Spinal cord (tissue), 10 donors: ENCODE data around the gene PKHD1. TPM values are rescaled to one million over a fixed set of nuclear protein-coding genes. Genes with fewer than 3 reads are reported as not detected.

Experiments used
- DNase-seq, 6 donors: peaks; one replicate each; pipeline versions ENCODE4 v3.0.0 to v3.0.0-alpha.2; 2013 to 2015; ENCODE audit warnings: low spot score in 6 of 6, low read depth in 4 of 6
- H3K27ac ChIP-seq: one replicate; pipeline ENCODE4 v1.5.1; 2013; ENCODE audit warnings: low read depth, low read length, control low read depth
- H3K27me3 ChIP-seq: one replicate; pipeline ENCODE4 v1.6.1; 2013; ENCODE audit warnings: low read length; ENCODE audit not compliant: control insufficient read depth, insufficient read depth
- H3K36me3 ChIP-seq: one replicate; pipeline ENCODE4 v1.6.1; 2013; ENCODE audit warnings: low read length; ENCODE audit not compliant: control insufficient read depth, insufficient read depth
- H3K4me1 ChIP-seq: one replicate; pipeline ENCODE4 v1.6.1; 2013; ENCODE audit warnings: low read length; ENCODE audit not compliant: control insufficient read depth, insufficient read depth
- H3K4me3 ChIP-seq: one replicate; pipeline ENCODE4 v1.5.1; 2013; ENCODE audit warnings: low read depth, low read length, control low read depth
- H3K9me3 ChIP-seq: one replicate; pipeline ENCODE4 v1.6.1; 2013; ENCODE audit warnings: low read length; ENCODE audit not compliant: control insufficient read depth, insufficient read depth
- WGBS: methylation state at CpG from one replicate; pipeline ENCODE4 v1.1.5; 2013; ENCODE audit warnings: missing lambda C conversion rate; ENCODE audit not compliant: insufficient coverage; 5-methylcytosine and 5-hydroxymethylcytosine counted together
- polyA plus RNA-seq, 2 donors: library from polyadenylated mRNA; unstranded; fragments of 120-200 nt; gene quantifications; one replicate each; pipeline ENCODE4 v1.2.1, GENCODE V29; 2013; ENCODE audit not compliant: insufficient read length in 2 of 2
- small RNA-seq: library from RNA; depleted of rRNA; stranded (forward); fragments of <200 nt; gene quantifications from one replicate; pipeline ENCODE3, GENCODE V24; 2014; ENCODE audit warnings: low replicate concordance
- total RNA-seq, 2 donors: library from RNA; depleted of rRNA in 1 of 2; stranded (reverse); fragments of 120-200 nt in 1 of 2; fragments of >200 nt in 1 of 2; gene quantifications; one replicate each; pipeline versions ENCODE4 v1.2.3 to v1.2.4, GENCODE V29; 2013 to 2014
- donor health status: healthy.

The PKHD1 gene
- total and polyA plus RNA-seq, 4 donors: 0.10 to 0.20 (median 0.13) TPM

DNA sequence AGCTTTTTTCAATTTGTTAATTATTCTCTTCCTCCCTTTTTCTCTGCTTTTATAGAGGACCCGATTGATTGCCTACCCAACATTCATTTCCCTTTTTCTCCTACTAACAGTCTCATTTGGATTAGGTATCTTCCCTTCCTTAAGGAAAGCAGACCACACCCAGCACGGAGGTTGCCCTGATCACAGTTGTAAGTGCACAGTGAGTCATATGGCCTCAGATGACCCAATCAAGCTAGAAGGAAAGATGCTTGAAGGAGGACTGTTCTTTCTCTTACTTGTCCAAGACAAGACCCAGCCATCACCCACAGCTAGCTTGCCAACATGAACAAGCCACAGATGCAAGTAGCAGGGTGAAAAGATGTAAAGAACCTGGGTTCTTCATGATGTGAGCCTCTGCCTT is 518.6 kb downstream of the PKHD1 start:
- no peak for DNase-seq
- Histone ChIP-seq H3K4me1 (no peaks in the 10 kb centered on the region), H3K36me3 (no peaks in the 10 kb centered on the region), H3K27me3 (no peaks in the 10 kb centered on the region), H3K27ac (no peak overlapping the region), H3K9me3 (no peaks in the 10 kb centered on the region), H3K4me3 (no peak overlapping the region)
- WGBS: 67% methylated on average over 1 of the region's 2 CpGs

DNA sequence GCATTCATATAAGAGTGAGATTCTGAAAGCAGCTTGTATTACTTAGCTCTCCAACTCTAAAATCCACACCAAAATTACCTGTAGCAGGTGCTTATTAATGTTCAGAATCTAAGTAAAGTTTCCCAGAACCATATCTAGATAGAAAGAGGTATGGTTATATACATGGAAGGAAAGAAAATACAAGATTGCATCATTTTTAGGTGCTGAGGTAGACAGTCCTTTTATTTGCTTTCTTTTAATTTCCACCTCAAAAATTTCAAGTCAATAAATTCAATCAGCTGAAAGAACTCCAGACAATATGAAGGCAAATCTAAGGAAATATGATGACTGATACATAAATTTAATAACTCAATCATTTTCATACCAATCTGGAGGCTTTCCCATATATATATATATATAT is 521.9 kb downstream of the PKHD1 start:
- no peak for DNase-seq
- Histone ChIP-seq H3K9me3 (no peaks in the 10 kb centered on the region), H3K4me3 (no peak overlapping the region), H3K4me1 (no peaks in the 10 kb centered on the region), H3K36me3 (no peaks in the 10 kb centered on the region), H3K27ac (no peak overlapping the region), H3K27me3 (no peaks in the 10 kb centered on the region)

Small RNA genes lying within 50 kb of the gene (small RNA-seq; reads per million reads assigned to genes)
- gene RN7SL580P: not detected

Other genes with a start within 250 kb of the PKHD1 start
- not detected for gene IL17A, start 98.8 kb upstream of the PKHD1 start, total RNA-seq
- gene IL17A, start 98.8 kb upstream of the PKHD1 start, polyA plus RNA-seq: not detected
- gene IL17F, start 156.9 kb upstream of the PKHD1 start, total RNA-seq: not detected
- gene IL17F, start 156.9 kb upstream of the PKHD1 start, polyA plus RNA-seq: not detected
- gene MCM3, start 197.1 kb upstream of the PKHD1 start, total RNA-seq: 10 to 100 TPM; 31.9 to 61.4 TPM
- gene MCM3, start 197.1 kb upstream of the PKHD1 start, polyA plus RNA-seq: 10 to 100 TPM; 34.4 to 36.0 TPM